Central memory CD8-positive, alpha-beta T cell (primary cell): ENCODE results near the gene TRRAP.
"Not testable (repeated sequence)": the region's sequence is repeated elsewhere in the genome, so short reads cannot be mapped to it uniquely, and the experiment has no call there.

ENCODE experiments used
- ATAC-seq: fragments of 150-1000 bp; cut with Tn5 transposase; replicated peaks from 2 replicates; pipeline ENCODE4 v1.10.0; 2022; ENCODE audit warnings: mild to moderate bottlenecking, moderate FRiP score, moderate number of reproducible peaks; ENCODE audit not compliant: poor library complexity, severe bottlenecking; ENCODE audit errors: extremely low read depth
- DNase-seq, 2 donors: peaks; one replicate each; pipeline ENCODE4 v3.0.0; 2021; ENCODE audit warnings: low spot score in 2 of 2
- H3K27ac Mint-ChIP-seq: one replicate; pipeline ENCODE4 v1.8.0; 2022; ENCODE audit warnings: low read depth, mild to moderate bottlenecking, moderate library complexity, mixed read lengths
- H3K27me3 Mint-ChIP-seq: one replicate; pipeline ENCODE4 v1.8.0; 2022; ENCODE audit warnings: mixed read lengths
- H3K36me3 Mint-ChIP-seq: one replicate; pipeline ENCODE4 v1.8.0; 2022; ENCODE audit warnings: mild to moderate bottlenecking, moderate library complexity, mixed read lengths; ENCODE audit not compliant: insufficient read depth
- H3K4me1 Mint-ChIP-seq: one replicate; pipeline ENCODE4 v1.8.0; 2022; ENCODE audit warnings: mixed read lengths
- H3K4me3 Mint-ChIP-seq: one replicate; pipeline ENCODE4 v1.8.0; 2022; ENCODE audit warnings: mild to moderate bottlenecking, moderate library complexity, mixed read lengths
- H3K9me3 Mint-ChIP-seq: one replicate; pipeline ENCODE4 v1.8.0; 2022; ENCODE audit warnings: mixed read lengths

Gene TRRAP

GRCh38 chr7:98878365-98879197, at the start of gene TRRAP:
Gene TRRAP (plus strand): TSS chr7:98878532. CDS start chr7:98881151, 2,619 bp downstream.
- Mint-ChIP-seq H3K4me1 (peaks cover 10% of the 10 kb centered on the region), H3K27me3 (no peaks in the 10 kb centered on the region), H3K27ac (peak within 1 kb of the TSS; percentile 89), H3K36me3 (peaks cover 40% of the 10 kb centered on the region), H3K9me3 (no peaks in the 10 kb centered on the region), H3K4me3 (peak within 1 kb of the TSS; percentile 85)
- ATAC-seq: peak; percentile 72
- peak; percentile 71 for DNase-seq

- no peaks in the 10 kb centered on the region for H3K4me1 Mint-ChIP-seq
Measured at GRCh38 chr7:98830972-98831548, 47.3 kb upstream of the TRRAP start.

GRCh38 chr7:98831641-98832221, 46.6 kb upstream of the TRRAP start:
- H3K27me3 Mint-ChIP-seq: peaks cover 38% of the 10 kb centered on the region
- no peak overlapping the region for H3K4me3 Mint-ChIP-seq
- no peak overlapping the region for H3K27ac Mint-ChIP-seq
- no peaks in the 10 kb centered on the region for H3K36me3 Mint-ChIP-seq
- no peak for ATAC-seq
- DNase-seq: no peak
- H3K4me1 Mint-ChIP-seq: no peaks in the 10 kb centered on the region
- H3K9me3 Mint-ChIP-seq: no peaks in the 10 kb centered on the region

More at GRCh38 chr7:98830972-98831548, 47.3 kb upstream of the TRRAP start:
- DNase-seq (no peak), ATAC-seq (no peak)
- Mint-ChIP-seq H3K27ac (no peak overlapping the region), H3K4me3 (no peak overlapping the region), H3K36me3 (no peaks in the 10 kb centered on the region), H3K27me3 (peaks cover 36% of the 10 kb centered on the region), H3K9me3 (no peaks in the 10 kb centered on the region)

GRCh38 chr7:98833022-98833421, 45.3 kb upstream of the TRRAP start:
- Mint-ChIP-seq H3K27me3 (peaks cover 37% of the 10 kb centered on the region), H3K4me3 (no peak overlapping the region), H3K9me3 (no peaks in the 10 kb centered on the region), H3K27ac (no peak overlapping the region), H3K36me3 (no peaks in the 10 kb centered on the region), H3K4me1 (no peaks in the 10 kb centered on the region)
- DNase-seq: no peak
- no peak for ATAC-seq

- Mint-ChIP-seq H3K4me3 (no peak overlapping the region), H3K27ac (no peak overlapping the region), H3K27me3 (peaks cover 37% of the 10 kb centered on the region), H3K36me3 (no peaks in the 10 kb centered on the region), H3K9me3 (no peaks in the 10 kb centered on the region), H3K4me1 (no peaks in the 10 kb centered on the region)
- ATAC-seq: no peak
- no peak for DNase-seq
Measured at GRCh38 chr7:98834949-98835348, 43.4 kb upstream of the TRRAP start.

GRCh38 chr7:98836811-98837629, 41.3 kb upstream of the TRRAP start:
- Mint-ChIP-seq H3K4me1 (peaks cover 6% of the 10 kb centered on the region), H3K9me3 (no peaks in the 10 kb centered on the region), H3K27me3 (peaks cover 37% of the 10 kb centered on the region), H3K27ac (no peak overlapping the region), H3K36me3 (no peaks in the 10 kb centered on the region), H3K4me3 (no peak overlapping the region)
- ATAC-seq (no peak), DNase-seq (no peak)

GRCh38 chr7:98837630-98837972, 40.7 kb upstream of the TRRAP start:
- H3K27me3 Mint-ChIP-seq: peaks cover 37% of the 10 kb centered on the region
- no peak overlapping the region for H3K4me3 Mint-ChIP-seq
- H3K36me3 Mint-ChIP-seq: no peaks in the 10 kb centered on the region
- no peak overlapping the region for H3K27ac Mint-ChIP-seq
- H3K4me1 Mint-ChIP-seq: peaks cover 6% of the 10 kb centered on the region
- no peak for DNase-seq
- ATAC-seq: no peak
- no peaks in the 10 kb centered on the region for H3K9me3 Mint-ChIP-seq

GRCh38 chr7:98840096-98840495, 38.2 kb upstream of the TRRAP start:
- peaks cover 33% of the 10 kb centered on the region for H3K27me3 Mint-ChIP-seq
- H3K4me3 Mint-ChIP-seq: no peak overlapping the region
- H3K4me1 Mint-ChIP-seq: peaks cover 6% of the 10 kb centered on the region

GRCh38 chr7:98840722-98841121, 37.6 kb upstream of the TRRAP start:
- DNase-seq (no peak), ATAC-seq (no peak)
- Mint-ChIP-seq H3K27me3 (peaks cover 26% of the 10 kb centered on the region), H3K4me3 (no peak overlapping the region), H3K36me3 (no peaks in the 10 kb centered on the region), H3K9me3 (no peaks in the 10 kb centered on the region), H3K27ac (no peak overlapping the region), H3K4me1 (peaks cover 6% of the 10 kb centered on the region)

More at GRCh38 chr7:98840096-98840495, 38.2 kb upstream of the TRRAP start:
- H3K9me3 Mint-ChIP-seq: no peaks in the 10 kb centered on the region
- no peak for DNase-seq
- ATAC-seq: no peak
- no peak overlapping the region for H3K27ac Mint-ChIP-seq
- H3K36me3 Mint-ChIP-seq: no peaks in the 10 kb centered on the region

GRCh38 chr7:98841179-98841997, 36.9 kb upstream of the TRRAP start:
- Mint-ChIP-seq H3K27ac (no peak overlapping the region), H3K9me3 (no peaks in the 10 kb centered on the region), H3K4me1 (peaks cover 6% of the 10 kb centered on the region), H3K27me3 (peaks cover 21% of the 10 kb centered on the region), H3K4me3 (no peak overlapping the region), H3K36me3 (no peaks in the 10 kb centered on the region)
- DNase-seq (peak; percentile 51 to 70), ATAC-seq (no peak)

GRCh38 chr7:98842552-98842951, 35.8 kb upstream of the TRRAP start:
- H3K4me3 Mint-ChIP-seq, DNase-seq, H3K9me3 Mint-ChIP-seq, ATAC-seq, H3K36me3 Mint-ChIP-seq, H3K27ac Mint-ChIP-seq, H3K4me1 Mint-ChIP-seq: not testable (repeated sequence)
- H3K27me3 Mint-ChIP-seq: peaks cover 12% of the 10 kb centered on the region

- no peak for DNase-seq
- Mint-ChIP-seq H3K4me1 (no peaks in the 10 kb centered on the region), H3K9me3 (no peaks in the 10 kb centered on the region), H3K27ac (no peak overlapping the region), H3K27me3 (peaks cover 12% of the 10 kb centered on the region), H3K36me3 (no peaks in the 10 kb centered on the region), H3K4me3 (no peak overlapping the region)
- no peak for ATAC-seq
Measured at GRCh38 chr7:98848918-98849317, 29.4 kb upstream of the TRRAP start.
